Smooth muscle cell (in vitro differentiated cells): ENCODE data around the gene EFCAB9. TPM values are rescaled to one million over a fixed set of nuclear protein-coding genes. Genes with fewer than 3 reads are reported as not detected.

Source experiments
- DNase-seq: peaks from one replicate; lab custom pipeline; 2025; ENCODE audit not compliant: unreplicated experiment; lab: John Stamatoyannopoulos, UW
- H2AFZ ChIP-seq: fragments of 200-600 bp; sonication (generic); 2 replicates; pipeline ENCODE4 v1.6.0; 2016; ENCODE audit warnings: antibody characterized with exemption, low read depth, mild to moderate bottlenecking
- H3F3A ChIP-seq: fragments of 200-600 bp; sonication (generic); 2 replicates; pipeline ENCODE4 v1.6.0; 2017; ENCODE audit warnings: antibody characterized with exemption, low read depth
- H3K27ac ChIP-seq: fragments of 200-600 bp; sonication (generic); 2 replicates; pipeline ENCODE4 v1.5.1; 2016; ENCODE audit warnings: low read depth, mild to moderate bottlenecking
- H3K27me3 ChIP-seq: fragments of 200-600 bp; sonication (generic); 2 replicates; pipeline ENCODE4 v1.6.1; 2016; ENCODE audit warnings: low read depth, mild to moderate bottlenecking
- H3K36me3 ChIP-seq: fragments of 200-600 bp; sonication (generic); 2 replicates; pipeline ENCODE4 v1.5.1; 2016; ENCODE audit warnings: low read depth
- H3K4me1 ChIP-seq: fragments of 200-600 bp; sonication (generic); 2 replicates; pipeline ENCODE4 v1.5.1; 2016; ENCODE audit warnings: low read depth
- H3K4me2 ChIP-seq: fragments of 200-600 bp; sonication (generic); 2 replicates; pipeline ENCODE4 v1.6.0; 2016; ENCODE audit warnings: mild to moderate bottlenecking
- H3K4me3 ChIP-seq: fragments of 200-600 bp; sonication (generic); 2 replicates; pipeline ENCODE4 v1.5.1; 2016; ENCODE audit warnings: mild to moderate bottlenecking
- H3K79me2 ChIP-seq: fragments of 200-600 bp; sonication (generic); 2 replicates; pipeline ENCODE4 v1.6.0; 2016; ENCODE audit warnings: low read depth, mild to moderate bottlenecking
- H3K9ac ChIP-seq: fragments of 200-600 bp; sonication (generic); 2 replicates; pipeline ENCODE4 v1.6.0; 2016; ENCODE audit warnings: low read depth
- H3K9me3 ChIP-seq: fragments of 200-600 bp; sonication (generic); replicated peaks from 2 replicates; pipeline ENCODE4 v1.5.1; 2016; ENCODE audit warnings: low read depth
- H4K20me1 ChIP-seq: fragments of 200-600 bp; sonication (generic); 2 replicates; pipeline ENCODE4 v1.6.0; 2016; ENCODE audit warnings: low read depth
- CTCF ChIP-seq: fragments of 200-600 bp; sonication (generic); IDR thresholded peaks from 2 replicates; pipeline ENCODE4 v1.5.1; 2017; ENCODE audit warnings: borderline replicate concordance, mild to moderate bottlenecking, antibody characterized with exemption; ENCODE audit not compliant: insufficient read depth, poor library complexity, severe bottlenecking
- WGBS: methylation state at CpG from one replicate; pipeline ENCODE4 v1.1.7; 2016; ENCODE audit warnings: low lambda C conversion rate; 5-methylcytosine and 5-hydroxymethylcytosine counted together
- polyA plus RNA-seq: library from polyadenylated mRNA; unstranded; fragments of >200 nt; fragmentation: Nextera tagmentation; extraction: Ambion mirVana; gene quantifications from 2 replicates; pipeline ENCODE4 v1.2.1, GENCODE V29; 2016
- small RNA-seq: library from RNA; depleted of rRNA; stranded (forward); fragments of <200 nt; gene quantifications from one replicate; pipeline ENCODE3, GENCODE V24; 2014
- total RNA-seq: library from RNA; depleted of rRNA; stranded (reverse); fragments of >200 nt; gene quantifications from 2 replicates; pipeline ENCODE4 v1.2.3, GENCODE V29; 2014

Gene EFCAB9
- total and polyA plus RNA-seq, 2 experiments from 2014 or later: not detected

- H4K20me1 ChIP-seq: peaks cover 39% of the 10 kb centered on the region
- H3K27me3 ChIP-seq: no peaks in the 10 kb centered on the region
- DNase-seq: no peak
- no peaks in the 10 kb centered on the region for H3F3A ChIP-seq
- H3K4me3 ChIP-seq: no peak overlapping the region
- H3K4me2 ChIP-seq: no peak overlapping the region
- no peaks in the 10 kb centered on the region for H3K4me1 ChIP-seq
- H3K27ac ChIP-seq: no peak overlapping the region
- H3K9me3 ChIP-seq: no peaks in the 10 kb centered on the region
- peaks cover 84% of the 10 kb centered on the region for H3K79me2 ChIP-seq
- no peak overlapping the region for H2AFZ ChIP-seq
- 97% methylated on average over 2 of the region's 2 CpGs for WGBS
- peaks cover 13% of the 10 kb centered on the region for H3K36me3 ChIP-seq
- H3K9ac ChIP-seq: no peak overlapping the region
- TF ChIP-seq CTCF: no peak
Measured at GRCh38 chr5:172252501-172252900, 58.5 kb downstream of the EFCAB9 start.

Small RNA genes lying within 50 kb of the gene (small RNA-seq; reads per million reads assigned to genes)
- not detected for gene RF00191

Other genes with a start within 250 kb of the EFCAB9 start
- gene FBXW11, start 187.5 kb upstream of the EFCAB9 start, total RNA-seq: 83.0 and 83.7 TPM in 2 replicates
- 27.4 and 30.6 TPM in 2 replicates for gene FBXW11, start 187.5 kb upstream of the EFCAB9 start, polyA plus RNA-seq
- gene STK10, start 5.9 kb upstream of the EFCAB9 start, total RNA-seq: 10.8 and 26.0 TPM in 2 replicates
- 10.7 and 15.5 TPM in 2 replicates for gene STK10, start 5.9 kb upstream of the EFCAB9 start, polyA plus RNA-seq
- 38.2 and 44.0 TPM in 2 replicates for gene UBTD2, start 89.6 kb downstream of the EFCAB9 start, total RNA-seq
- gene UBTD2, start 89.6 kb downstream of the EFCAB9 start, polyA plus RNA-seq: 20.8 and 23.6 TPM in 2 replicates